A673 (cell line): ENCODE data around the gene CSNK1G3. TPM values are rescaled to one million over a fixed set of nuclear protein-coding genes. Genes with fewer than 3 reads are reported as not detected.

Source experiments
- BruUV-seq: library from RNA; stranded (reverse); fragments of 400-500 nt; replicated peaks from 2 replicates; lab custom pipeline; 2021; lab: Mats Ljungman, UMichigan
- CTCF ChIA-PET: fragments of 300-600 bp; sonication (Branson Sonifier 250); formaldehyde crosslinking; loops from one replicate; lab custom pipeline; 2022; ENCODE audit warnings: antibody characterized with exemption; lab: Charles Lee
- POLR2A ChIA-PET: fragments of 300-600 bp; sonication (Branson Sonifier 250); formaldehyde crosslinking; loops from one replicate; lab custom pipeline; 2022; ENCODE audit warnings: antibody characterized with exemption; ENCODE audit not compliant: low non-redundant PET; lab: Charles Lee
- DNase-seq: peaks from one replicate; pipeline ENCODE4 v3.0.0-alpha.2; 2015; ENCODE audit warnings: low spot score
- H3K27ac ChIP-seq: fragments of 200-600 bp; sonication (generic); 2 replicates; pipeline ENCODE4 v1.5.1; 2016; ENCODE audit warnings: mixed run types, low read depth, mild to moderate bottlenecking, mixed read lengths, antibody characterized with exemption, low read length; ENCODE audit not compliant: poor library complexity, severe bottlenecking
- H3K27me3 ChIP-seq: fragments of 200-600 bp; sonication (generic); replicated peaks from 2 replicates; pipeline ENCODE4 v1.6.1; 2017; ENCODE audit warnings: mixed run types, low read depth, mild to moderate bottlenecking, mixed read lengths, antibody characterized with exemption, low read length; ENCODE audit not compliant: insufficient read depth, poor library complexity
- H3K36me3 ChIP-seq: fragments of 200-600 bp; sonication (generic); 2 replicates; pipeline ENCODE4 v1.6.1; 2016; ENCODE audit warnings: mixed run types, mild to moderate bottlenecking, mixed read lengths, antibody characterized with exemption, low read length; ENCODE audit not compliant: insufficient read depth, poor library complexity, severe bottlenecking
- H3K4me1 ChIP-seq: fragments of 200-600 bp; sonication (generic); 2 replicates; pipeline ENCODE4 v1.6.1; 2017; ENCODE audit warnings: mixed run types, mild to moderate bottlenecking, mixed read lengths, antibody characterized with exemption, low read length; ENCODE audit not compliant: insufficient read depth, poor library complexity, severe bottlenecking
- H3K4me3 ChIP-seq: fragments of 200-600 bp; sonication (generic); 2 replicates; pipeline ENCODE4 v1.5.1; 2016; ENCODE audit warnings: low read depth, mixed run types, mild to moderate bottlenecking, mixed read lengths, low read length; ENCODE audit not compliant: poor library complexity, severe bottlenecking
- H3K9me3 ChIP-seq: fragments of 200-600 bp; sonication (generic); 2 replicates; pipeline ENCODE4 v1.6.1; 2016; ENCODE audit warnings: mixed run types, low read depth, mild to moderate bottlenecking, mixed read lengths, antibody characterized with exemption, low read length; ENCODE audit not compliant: poor library complexity, severe bottlenecking
- EZH2 ChIP-seq: fragments of 200-600 bp; sonication (generic); IDR thresholded peaks from 2 replicates; pipeline ENCODE4 v1.6.1; 2017; ENCODE audit warnings: borderline replicate concordance, low read depth, mild to moderate bottlenecking, mixed read lengths, antibody characterized with exemption, low read length; ENCODE audit not compliant: poor library complexity, severe bottlenecking
- intact Hi-C: fragments of 100-400 bp; cut with micrococcal nuclease; formaldehyde crosslinking; loops from one replicate; pipeline ENCODE4 v1.10.0; 2022; ENCODE audit not compliant: unreplicated experiment
- total RNA-seq: library from RNA; stranded (reverse); gene quantifications from 2 replicates; pipeline ENCODE4 v1.2.3, GENCODE V29; 2021
- TF ChIP-seq, protein P1 (sequence below): fragments of 300-800, 200-600 bp; sonication (generic); conservative IDR thresholded peaks from 2 replicates; pipeline ENCODE4 v1.5.1; 2017; ENCODE audit warnings: low read depth, mild to moderate bottlenecking, antibody characterized with exemption, low read length, moderate library complexity, mixed read lengths

The CSNK1G3 gene
- total RNA-seq, 1 experiment from 2014 or later, result 42.1 TPM

DNA sequence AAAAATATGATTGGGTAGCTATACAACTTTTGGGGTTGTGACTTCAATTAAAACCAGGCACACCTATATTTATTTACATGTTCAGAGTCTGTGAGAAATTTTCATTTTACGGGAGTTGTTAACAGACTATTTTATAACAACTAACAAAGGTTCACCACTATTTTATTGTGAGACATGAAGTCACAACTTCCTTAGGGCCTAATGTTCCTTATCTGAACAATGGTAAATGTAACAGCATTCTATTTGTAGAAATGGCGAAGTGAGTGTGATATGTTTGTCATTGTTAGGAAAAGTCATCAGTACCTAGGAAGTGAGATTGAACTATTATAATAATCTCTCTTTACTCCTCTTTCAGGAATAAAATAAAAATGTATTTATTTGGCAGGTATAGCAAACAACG is 67.4 kb downstream of the CSNK1G3 start:
- ChIA-PET POLR2A (no interaction called here), CTCF (no interaction called here)
- Histone ChIP-seq H3K4me1 (peaks cover 11% of the 10 kb centered on the region), H3K27me3 (no peaks in the 10 kb centered on the region), H3K27ac (no peak overlapping the region), H3K4me3 (no peak overlapping the region), H3K9me3 (no peaks in the 10 kb centered on the region), H3K36me3 (peaks cover 5% of the 10 kb centered on the region)
- no TSS peak for BruUV-seq
- intact Hi-C loops, result no loop called here
- TF ChIP-seq, protein P1, sequence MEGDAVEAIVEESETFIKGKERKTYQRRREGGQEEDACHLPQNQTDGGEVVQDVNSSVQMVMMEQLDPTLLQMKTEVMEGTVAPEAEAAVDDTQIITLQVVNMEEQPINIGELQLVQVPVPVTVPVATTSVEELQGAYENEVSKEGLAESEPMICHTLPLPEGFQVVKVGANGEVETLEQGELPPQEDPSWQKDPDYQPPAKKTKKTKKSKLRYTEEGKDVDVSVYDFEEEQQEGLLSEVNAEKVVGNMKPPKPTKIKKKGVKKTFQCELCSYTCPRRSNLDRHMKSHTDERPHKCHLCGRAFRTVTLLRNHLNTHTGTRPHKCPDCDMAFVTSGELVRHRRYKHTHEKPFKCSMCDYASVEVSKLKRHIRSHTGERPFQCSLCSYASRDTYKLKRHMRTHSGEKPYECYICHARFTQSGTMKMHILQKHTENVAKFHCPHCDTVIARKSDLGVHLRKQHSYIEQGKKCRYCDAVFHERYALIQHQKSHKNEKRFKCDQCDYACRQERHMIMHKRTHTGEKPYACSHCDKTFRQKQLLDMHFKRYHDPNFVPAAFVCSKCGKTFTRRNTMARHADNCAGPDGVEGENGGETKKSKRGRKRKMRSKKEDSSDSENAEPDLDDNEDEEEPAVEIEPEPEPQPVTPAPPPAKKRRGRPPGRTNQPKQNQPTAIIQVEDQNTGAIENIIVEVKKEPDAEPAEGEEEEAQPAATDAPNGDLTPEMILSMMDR, result no peak
- no peak for TF ChIP-seq EZH2
- DNase-seq, result no peak

DNA sequence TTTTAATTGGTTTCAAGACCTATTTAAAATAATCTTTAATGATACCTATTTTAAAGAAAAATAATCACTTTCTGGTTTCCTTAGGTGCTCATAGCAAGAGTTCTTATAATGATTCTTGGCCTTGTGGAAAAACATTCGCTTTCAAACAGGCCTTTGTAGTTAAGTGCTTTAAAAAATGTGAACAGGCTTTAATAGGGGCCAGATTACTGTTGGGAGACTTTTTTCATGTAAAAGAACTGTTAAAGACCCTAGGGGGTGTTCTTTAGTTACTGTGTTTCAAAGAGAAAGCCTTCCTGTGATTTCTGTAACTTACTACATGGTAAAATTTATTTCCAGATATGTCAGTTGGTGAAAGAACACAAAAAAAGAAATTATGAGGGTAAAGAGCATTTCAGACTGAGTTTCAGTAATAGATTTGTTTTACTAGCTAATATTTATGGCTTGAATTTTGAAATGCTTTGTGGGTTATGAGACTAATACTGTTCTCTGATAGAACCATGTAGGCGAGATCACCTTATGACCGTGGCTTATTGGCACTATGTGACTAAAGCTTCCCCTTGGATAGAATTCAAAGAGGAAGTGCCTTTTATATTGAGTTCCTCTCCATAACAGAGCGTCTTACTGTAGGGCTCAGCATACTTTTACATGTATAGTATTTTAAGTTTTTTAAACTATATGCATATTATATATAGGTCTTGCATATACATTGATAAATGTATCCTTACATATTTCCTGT is 70.7 kb downstream of the CSNK1G3 start:
- peak overlapping the region; percentile 35 for H3K27ac ChIP-seq
- H3K4me1 ChIP-seq, result peaks cover 11% of the 10 kb centered on the region
- no peaks in the 10 kb centered on the region for H3K27me3 ChIP-seq
- H3K36me3 ChIP-seq, result no peaks in the 10 kb centered on the region
- ChIA-PET POLR2A (no interaction called here), CTCF (no interaction called here)
- no peaks in the 10 kb centered on the region for H3K9me3 ChIP-seq
- TF ChIP-seq, protein P1, result no peak
- TF ChIP-seq EZH2, result no peak
- BruUV-seq, result no TSS peak
- intact Hi-C loops, result no loop called here
- DNase-seq, result peak; percentile 41
- no peak overlapping the region for H3K4me3 ChIP-seq

DNA sequence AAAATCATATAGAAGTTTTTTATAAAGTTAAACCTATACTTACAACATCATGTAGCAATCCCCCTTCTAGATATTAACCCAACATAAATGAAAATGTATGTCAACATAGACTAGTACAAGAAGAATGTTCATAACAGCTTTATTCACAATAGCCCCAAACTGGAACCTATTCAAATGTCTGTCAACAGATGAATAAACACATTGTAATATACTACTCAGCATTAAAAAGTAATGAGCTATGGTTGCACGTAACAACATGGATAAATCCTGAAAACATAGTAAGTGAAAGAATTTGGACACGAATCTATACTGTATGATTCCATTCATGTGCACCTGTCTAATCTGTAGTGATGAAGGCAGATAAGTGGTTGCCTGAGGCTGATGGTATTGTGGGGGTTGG is 73.9 kb downstream of the CSNK1G3 start:
- BruUV-seq, result no TSS peak
- Histone ChIP-seq H3K4me1 (peaks cover 11% of the 10 kb centered on the region), H3K27me3 (no peaks in the 10 kb centered on the region), H3K9me3 (no peaks in the 10 kb centered on the region), H3K36me3 (no peaks in the 10 kb centered on the region), H3K27ac (no peak overlapping the region), H3K4me3 (no peak overlapping the region)
- intact Hi-C loops, result no loop called here
- ChIA-PET CTCF (no interaction called here), POLR2A (no interaction called here)
- TF ChIP-seq EZH2, result no peak
- TF ChIP-seq, protein P1, result no peak
- no peak for DNase-seq
